HFFc6 (cell line): Measurements from ENCODE around the gene PPIC. TPM values are rescaled to one million over a fixed set of nuclear protein-coding genes. Genes with fewer than 3 reads are reported as not detected.
"Not testable (repeated sequence)": the region's sequence is repeated elsewhere in the genome, so short reads cannot be mapped to it uniquely, and the experiment has no call there.

ENCODE experiments used
- DNase-seq: peaks from one replicate; pipeline ENCODE4 v3.0.0-alpha.2; 2018
- H3K27ac Mint-ChIP-seq: 2 replicates; pipeline ENCODE4 v1.8.0; 2020; ENCODE audit warnings: mild to moderate bottlenecking, mixed read lengths
- H3K27me3 Mint-ChIP-seq: 2 replicates; pipeline ENCODE4 v1.8.0; 2021; ENCODE audit warnings: mild to moderate bottlenecking, moderate library complexity, mixed read lengths; ENCODE audit not compliant: insufficient read depth
- H3K36me3 Mint-ChIP-seq: 2 replicates; pipeline ENCODE4 v1.8.0; 2021; ENCODE audit warnings: low read depth, mixed read lengths
- H3K4me1 Mint-ChIP-seq: 2 replicates; pipeline ENCODE4 v1.8.0; 2020; ENCODE audit warnings: low read depth, mixed read lengths
- H3K4me3 Mint-ChIP-seq: 2 replicates; pipeline ENCODE4 v1.8.0; 2020; ENCODE audit warnings: mild to moderate bottlenecking, moderate library complexity, mixed read lengths
- H3K9me3 Mint-ChIP-seq: 2 replicates; pipeline ENCODE4 v1.8.0; 2020; ENCODE audit warnings: mild to moderate bottlenecking, mixed read lengths
- total RNA-seq, 6 experiments: library from RNA; stranded (reverse); fragmentation: NEBNext Ultra II Directional; extraction: Animal tissue kit (Norgen Biotek cat#: 25700); gene quantifications; 2 replicates in 1 of 6; 3 replicates in 5 of 6; pipeline ENCODE4 v1.2.3, GENCODE V29; 2021
- TF ChIP-seq, protein P1 (sequence below): fragments of 200-600 bp; sonication (generic); IDR thresholded peaks from 2 replicates; pipeline ENCODE4 v1.5.0; 2021; ENCODE audit warnings: antibody characterized with exemption, mild to moderate bottlenecking

The PPIC gene
- total RNA-seq, 6 experiments from 2014 or later: 44.0 to 70.2 (median 49.7) TPM

DNA sequence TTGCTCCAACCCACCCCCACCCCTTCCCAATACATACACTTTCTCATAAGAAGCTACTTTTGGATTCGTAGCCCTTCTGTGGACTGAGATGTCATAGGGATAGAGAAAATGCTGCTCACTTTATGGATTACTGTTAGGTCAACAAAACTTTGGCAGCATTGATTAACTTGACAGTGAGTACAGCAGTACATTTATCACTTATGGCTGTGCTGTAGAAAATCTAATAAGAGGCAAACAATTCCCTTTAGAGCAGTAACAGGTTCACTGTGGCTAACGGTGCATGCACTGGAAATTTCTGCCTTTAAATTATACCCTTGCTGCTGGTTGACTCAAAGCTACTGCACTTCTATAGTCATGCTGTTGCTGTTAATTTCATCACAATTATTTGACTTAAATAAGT lies 59.2 kb downstream of the PPIC start:
- Mint-ChIP-seq H3K27me3 (no peaks in the 10 kb centered on the region), H3K4me1 (peaks cover 17% of the 10 kb centered on the region), H3K27ac (no peak overlapping the region), H3K4me3 (no peak overlapping the region), H3K9me3 (no peaks in the 10 kb centered on the region), H3K36me3 (no peaks in the 10 kb centered on the region; the same call in 1 of the 2 replicates)
- no peak for DNase-seq
- TF ChIP-seq, protein P1, sequence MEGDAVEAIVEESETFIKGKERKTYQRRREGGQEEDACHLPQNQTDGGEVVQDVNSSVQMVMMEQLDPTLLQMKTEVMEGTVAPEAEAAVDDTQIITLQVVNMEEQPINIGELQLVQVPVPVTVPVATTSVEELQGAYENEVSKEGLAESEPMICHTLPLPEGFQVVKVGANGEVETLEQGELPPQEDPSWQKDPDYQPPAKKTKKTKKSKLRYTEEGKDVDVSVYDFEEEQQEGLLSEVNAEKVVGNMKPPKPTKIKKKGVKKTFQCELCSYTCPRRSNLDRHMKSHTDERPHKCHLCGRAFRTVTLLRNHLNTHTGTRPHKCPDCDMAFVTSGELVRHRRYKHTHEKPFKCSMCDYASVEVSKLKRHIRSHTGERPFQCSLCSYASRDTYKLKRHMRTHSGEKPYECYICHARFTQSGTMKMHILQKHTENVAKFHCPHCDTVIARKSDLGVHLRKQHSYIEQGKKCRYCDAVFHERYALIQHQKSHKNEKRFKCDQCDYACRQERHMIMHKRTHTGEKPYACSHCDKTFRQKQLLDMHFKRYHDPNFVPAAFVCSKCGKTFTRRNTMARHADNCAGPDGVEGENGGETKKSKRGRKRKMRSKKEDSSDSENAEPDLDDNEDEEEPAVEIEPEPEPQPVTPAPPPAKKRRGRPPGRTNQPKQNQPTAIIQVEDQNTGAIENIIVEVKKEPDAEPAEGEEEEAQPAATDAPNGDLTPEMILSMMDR: no peak

- H3K27me3 Mint-ChIP-seq, H3K9me3 Mint-ChIP-seq, H3K27ac Mint-ChIP-seq, H3K4me3 Mint-ChIP-seq, DNase-seq: not testable (repeated sequence)
- peaks cover 12% of the 10 kb centered on the region for H3K4me1 Mint-ChIP-seq
- H3K36me3 Mint-ChIP-seq: peaks cover 12% of the 10 kb centered on the region
Observed at GRCh38 chr5:122974251-122974650, 62.3 kb downstream of the PPIC start.

DNA sequence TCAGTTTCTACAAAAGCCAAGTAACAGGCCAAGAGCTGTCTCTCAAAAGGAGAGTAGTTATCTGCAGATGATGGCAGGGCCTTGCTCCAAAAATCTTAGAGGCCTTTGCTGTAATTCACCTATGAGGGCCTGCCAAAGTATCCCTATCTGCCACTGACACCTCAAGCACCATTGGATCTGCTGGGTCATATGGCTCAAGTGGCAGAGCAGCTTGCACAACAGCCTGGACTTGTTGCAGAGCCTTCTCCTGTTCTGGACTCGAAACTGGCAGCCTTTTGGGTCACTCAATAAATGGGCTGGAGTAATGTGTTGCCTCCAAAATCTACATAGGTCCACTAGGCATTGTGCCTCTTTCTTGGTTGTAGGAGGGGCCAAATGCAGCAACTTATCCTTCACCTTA lies 62.8 kb downstream of the PPIC start:
- not testable (repeated sequence) for H3K4me3 Mint-ChIP-seq, DNase-seq, H3K9me3 Mint-ChIP-seq, H3K27me3 Mint-ChIP-seq, H3K27ac Mint-ChIP-seq
- Mint-ChIP-seq H3K4me1 (peaks cover 12% of the 10 kb centered on the region), H3K36me3 (peaks cover 12% of the 10 kb centered on the region)

Other genes with a start within 250 kb of the PPIC start
- gene SNX24, start 191.1 kb downstream of the PPIC start, total RNA-seq: 10 to 100 TPM; 19.7 to 24.1 (median 21.9) TPM
- under 1 TPM; 0.10 to 0.85 (median 0.28) TPM for gene PRDM6, start 52.5 kb upstream of the PPIC start, total RNA-seq